GOT3 (cell line): ENCODE results near the gene IL10RB.

Experiments used
- DNase-seq: peaks from one replicate; lab custom pipeline; 2025; ENCODE audit warnings: mixed read lengths; lab: John Stamatoyannopoulos, UW

IL10RB gene

DNA sequence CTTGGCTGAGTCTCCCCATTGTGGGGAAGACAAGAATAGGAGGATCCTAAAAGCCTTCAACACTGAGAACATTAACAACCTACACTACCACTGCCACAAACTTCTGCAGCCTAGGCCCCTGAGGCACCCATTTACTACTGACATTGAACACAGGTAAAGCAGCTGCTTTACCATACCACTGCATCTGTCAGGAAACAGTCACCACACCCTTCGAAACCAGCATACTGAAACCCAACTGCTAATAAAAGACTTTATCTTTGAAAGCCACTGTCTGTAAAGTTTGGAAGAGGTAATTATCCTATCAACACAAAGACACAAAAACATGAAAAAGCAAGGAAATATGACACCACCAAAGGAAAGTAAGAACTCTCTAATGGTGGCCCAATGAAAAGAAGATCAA lies 66.0 kb downstream of the IL10RB start:
- DNase-seq: no peak

GRCh38 chr21:33334191-33334590 lies 68.0 kb downstream of the IL10RB start:
- no peak for DNase-seq

GRCh38 chr21:33334824-33335223 lies 68.7 kb downstream of the IL10RB start:
- DNase-seq: no peak

GRCh38 chr21:33339135-33339534 lies 73.0 kb downstream of the IL10RB start:
- DNase-seq: no peak

GRCh38 chr21:33339918-33340317 lies 73.8 kb downstream of the IL10RB start:
- no peak for DNase-seq

GRCh38 chr21:33345751-33346238 lies 79.6 kb downstream of the IL10RB start:
- no peak for DNase-seq
